Caki2 (cell line): Measurements from ENCODE around the gene AKR1C3. TPM values are rescaled to one million over a fixed set of nuclear protein-coding genes. Genes with fewer than 3 reads are reported as not detected.
A peak's percentile ranks its signal among the peaks of the same experiment; 100 is the strongest.
"Not testable (repeated sequence)": the region's sequence is repeated elsewhere in the genome, so short reads cannot be mapped to it uniquely, and the experiment has no call there.

ENCODE experiments used
- DNase-seq: peaks from one replicate; pipeline ENCODE4 v3.0.0-alpha.2; 2015; ENCODE audit warnings: low read depth
- in situ Hi-C: cut with HindIII; loops from 2 replicates; pipeline ENCODE4 v1.10.0; 2016; ENCODE audit warnings: low sequenced_read_pairs, low pct_unique_long_range_greater_than_20kb, mixed read lengths
- total RNA-seq: library from RNA; depleted of rRNA; stranded (reverse); fragments of >200 nt; shearing (Covaris generic); gene quantifications from 2 replicates; pipeline ENCODE4 v1.2.3, GENCODE V29; 2014; ENCODE audit warnings: low replicate concordance

The AKR1C3 gene
- total RNA-seq, 1 experiment from 2014 or later, result 3,825 TPM

- in situ Hi-C loops, result no loop called here
- no peak for DNase-seq
Measured at GRCh38 chr10:5116621-5117020, 22.4 kb downstream of the AKR1C3 start.

- in situ Hi-C loops, result no loop called here
- no peak for DNase-seq
Measured at GRCh38 chr10:5117026-5117425, 22.8 kb downstream of the AKR1C3 start.

GRCh38 chr10:5119997-5120396, 25.8 kb downstream of the AKR1C3 start:
- in situ Hi-C loops, DNase-seq: not testable (repeated sequence)

GRCh38 chr10:5123886-5124285, 29.7 kb downstream of the AKR1C3 start:
- in situ Hi-C loops, result no loop called here
- DNase-seq, result no peak

- in situ Hi-C loops, result no loop called here
- DNase-seq, result no peak
Measured at GRCh38 chr10:5125315-5126044, 31.3 kb downstream of the AKR1C3 start.

GRCh38 chr10:5135581-5135980, 41.4 kb downstream of the AKR1C3 start:
- DNase-seq, result no peak
- in situ Hi-C loops, result no loop called here

- DNase-seq, result no peak
- in situ Hi-C loops, result no loop called here
Measured at GRCh38 chr10:5136468-5137087, 42.4 kb downstream of the AKR1C3 start.

- in situ Hi-C loops, DNase-seq: not testable (repeated sequence)
Measured at GRCh38 chr10:5137699-5138098, 43.5 kb downstream of the AKR1C3 start.

- DNase-seq, result peak; percentile 77
- in situ Hi-C loops, result no loop called here
Measured at GRCh38 chr10:5142199-5142598, 48.0 kb downstream of the AKR1C3 start.

GRCh38 chr10:5143137-5143536, 48.9 kb downstream of the AKR1C3 start:
- no peak for DNase-seq
- in situ Hi-C loops, result no loop called here

- DNase-seq, result no peak
- in situ Hi-C loops, result no loop called here
Measured at GRCh38 chr10:5146920-5147254, 52.7 kb downstream of the AKR1C3 start.

GRCh38 chr10:5147255-5147980, 53.2 kb downstream of the AKR1C3 start:
- in situ Hi-C loops, result no loop called here
- DNase-seq, result peak; percentile 18

- peak; percentile 54 for DNase-seq
- in situ Hi-C loops, result no loop called here
Measured at GRCh38 chr10:5147981-5148677, 53.9 kb downstream of the AKR1C3 start.

- in situ Hi-C loops, result no loop called here
- no peak for DNase-seq
Measured at GRCh38 chr10:5148678-5149032, 54.4 kb downstream of the AKR1C3 start.

GRCh38 chr10:5151076-5151475, 56.9 kb downstream of the AKR1C3 start:
- no peak for DNase-seq
- in situ Hi-C loops, result no loop called here

- in situ Hi-C loops, result no loop called here
Measured at GRCh38 chr10:5155951-5156350, 61.7 kb downstream of the AKR1C3 start.

More at GRCh38 chr10:5155951-5156350, 61.7 kb downstream of the AKR1C3 start:
- DNase-seq, result no peak
